ENCODE data around the gene TANGO6.

Gene TANGO6

DNA sequence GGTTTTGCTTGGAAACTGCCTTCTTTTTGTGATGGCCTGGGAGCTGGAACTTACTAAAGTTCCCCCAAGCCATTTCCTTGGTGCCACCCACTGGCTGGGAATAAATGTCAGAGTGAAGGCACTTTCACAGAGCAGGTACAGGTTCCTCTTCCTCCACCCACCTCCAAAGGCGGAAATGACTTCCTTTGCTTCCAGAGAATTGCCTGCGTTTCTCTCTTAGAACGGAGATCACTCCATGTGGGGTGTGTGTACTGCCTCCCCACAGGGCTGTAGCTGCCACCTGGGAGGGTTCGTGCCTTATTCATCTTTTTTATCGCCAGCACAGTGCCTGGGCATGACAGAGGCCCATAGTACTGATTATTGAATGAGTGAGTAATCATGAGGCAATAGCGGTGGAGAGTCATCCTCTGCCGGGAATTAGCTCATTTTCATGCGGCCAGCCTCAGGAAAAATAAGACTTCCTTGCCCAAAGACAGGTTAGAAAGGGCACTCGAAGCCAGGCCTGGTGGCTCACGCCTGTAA lies 229.9 kb downstream of the TANGO6 start:
- Histone ChIP-seq H3K9me3 (ENCODE audit: control insufficient read depth, low read depth, low read length) (no peaks in the 10 kb centered on the region), H3K27ac (ENCODE audit: low read length) (no peak overlapping the region), H3K4me1 (ENCODE audit: control insufficient read depth, low read depth, low read length) (peaks cover 34% of the 10 kb centered on the region), H3K36me3 (ENCODE audit: control insufficient read depth, low read depth, low read length) (no peaks in the 10 kb centered on the region), H3K9ac (ENCODE audit: low read length) (no peak overlapping the region), H3K4me3 (ENCODE audit: low read length) (no peak overlapping the region), H3K27me3 (ENCODE audit: control insufficient read depth, insufficient read depth, low read length) (no peaks in the 10 kb centered on the region)

DNA sequence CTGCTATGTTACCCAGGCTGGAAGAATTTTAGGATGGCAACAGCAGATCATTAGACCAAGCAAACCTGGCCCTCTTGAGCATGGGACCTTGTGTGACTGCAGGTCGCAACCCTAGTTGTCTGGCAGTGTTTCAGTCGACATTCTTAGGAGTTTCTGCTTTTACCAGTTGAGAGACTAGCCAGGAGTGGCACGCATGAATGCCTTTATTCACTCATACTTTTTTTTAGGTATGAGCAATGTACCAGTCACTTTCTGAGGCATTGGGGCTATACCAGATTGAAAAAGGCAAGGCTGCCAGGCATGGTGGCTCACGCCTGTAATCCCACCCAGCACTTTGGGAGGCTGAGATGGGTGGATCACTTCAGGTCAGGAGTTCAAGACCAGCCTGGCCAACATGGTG lies 233.9 kb downstream of the TANGO6 start:
- no peaks in the 10 kb centered on the region for H3K9me3 ChIP-seq (ENCODE audit: control insufficient read depth, low read depth, low read length)
- H3K36me3 ChIP-seq (ENCODE audit: control insufficient read depth, low read depth, low read length): no peaks in the 10 kb centered on the region
- peaks cover 27% of the 10 kb centered on the region for H3K4me1 ChIP-seq (ENCODE audit: control insufficient read depth, low read depth, low read length)
- H3K27me3 ChIP-seq (ENCODE audit: control insufficient read depth, insufficient read depth, low read length): no peaks in the 10 kb centered on the region
- H3K4me3 ChIP-seq (ENCODE audit: low read length): no peak overlapping the region
- no peak overlapping the region for H3K9ac ChIP-seq (ENCODE audit: low read length)
- H3K27ac ChIP-seq (ENCODE audit: low read length): no peak overlapping the region

- no peak overlapping the region for H3K9ac ChIP-seq (ENCODE audit: low read length)
- H3K27ac ChIP-seq (ENCODE audit: low read length): peak overlapping the region; percentile 29
- H3K27me3 ChIP-seq (ENCODE audit: control insufficient read depth, insufficient read depth, low read length): no peaks in the 10 kb centered on the region
- peaks cover 19% of the 10 kb centered on the region for H3K4me1 ChIP-seq (ENCODE audit: control insufficient read depth, low read depth, low read length)
- H3K4me3 ChIP-seq (ENCODE audit: low read length): peak overlapping the region; percentile 19
- H3K9me3 ChIP-seq (ENCODE audit: control insufficient read depth, low read depth, low read length): no peaks in the 10 kb centered on the region
- H3K36me3 ChIP-seq (ENCODE audit: control insufficient read depth, low read depth, low read length): no peaks in the 10 kb centered on the region
These were observed 234.7 kb downstream of the TANGO6 start for GRCh38 chr16:69078073-69078472.

- H3K4me3 ChIP-seq (ENCODE audit: low read length): no peak overlapping the region
- H3K27me3 ChIP-seq (ENCODE audit: control insufficient read depth, insufficient read depth, low read length): no peaks in the 10 kb centered on the region
- no peak overlapping the region for H3K27ac ChIP-seq (ENCODE audit: low read length)
- no peaks in the 10 kb centered on the region for H3K9me3 ChIP-seq (ENCODE audit: control insufficient read depth, low read depth, low read length)
- peaks cover 23% of the 10 kb centered on the region for H3K4me1 ChIP-seq (ENCODE audit: control insufficient read depth, low read depth, low read length)
- H3K36me3 ChIP-seq (ENCODE audit: control insufficient read depth, low read depth, low read length): no peaks in the 10 kb centered on the region
- H3K9ac ChIP-seq (ENCODE audit: low read length): no peak overlapping the region
These were observed 236.4 kb downstream of the TANGO6 start for GRCh38 chr16:69079697-69080096.

GRCh38 chr16:69083306-69083941 lies 240.1 kb downstream of the TANGO6 start:
- Histone ChIP-seq H3K4me1 (ENCODE audit: control insufficient read depth, low read depth, low read length) (peaks cover 10% of the 10 kb centered on the region), H3K27ac (ENCODE audit: low read length) (no peak overlapping the region), H3K4me3 (ENCODE audit: low read length) (no peak overlapping the region), H3K36me3 (ENCODE audit: control insufficient read depth, low read depth, low read length) (no peaks in the 10 kb centered on the region), H3K9ac (ENCODE audit: low read length) (no peak overlapping the region), H3K27me3 (ENCODE audit: control insufficient read depth, insufficient read depth, low read length) (no peaks in the 10 kb centered on the region), H3K9me3 (ENCODE audit: control insufficient read depth, low read depth, low read length) (no peaks in the 10 kb centered on the region)

GRCh38 chr16:69084289-69084688 lies 241.0 kb downstream of the TANGO6 start:
- Histone ChIP-seq H3K9me3 (ENCODE audit: control insufficient read depth, low read depth, low read length) (no peaks in the 10 kb centered on the region), H3K9ac (ENCODE audit: low read length) (no peak overlapping the region), H3K4me3 (ENCODE audit: low read length) (no peak overlapping the region), H3K4me1 (ENCODE audit: control insufficient read depth, low read depth, low read length) (peaks cover 13% of the 10 kb centered on the region), H3K27me3 (ENCODE audit: control insufficient read depth, insufficient read depth, low read length) (no peaks in the 10 kb centered on the region), H3K36me3 (ENCODE audit: control insufficient read depth, low read depth, low read length) (no peaks in the 10 kb centered on the region), H3K27ac (ENCODE audit: low read length) (no peak overlapping the region)

DNA sequence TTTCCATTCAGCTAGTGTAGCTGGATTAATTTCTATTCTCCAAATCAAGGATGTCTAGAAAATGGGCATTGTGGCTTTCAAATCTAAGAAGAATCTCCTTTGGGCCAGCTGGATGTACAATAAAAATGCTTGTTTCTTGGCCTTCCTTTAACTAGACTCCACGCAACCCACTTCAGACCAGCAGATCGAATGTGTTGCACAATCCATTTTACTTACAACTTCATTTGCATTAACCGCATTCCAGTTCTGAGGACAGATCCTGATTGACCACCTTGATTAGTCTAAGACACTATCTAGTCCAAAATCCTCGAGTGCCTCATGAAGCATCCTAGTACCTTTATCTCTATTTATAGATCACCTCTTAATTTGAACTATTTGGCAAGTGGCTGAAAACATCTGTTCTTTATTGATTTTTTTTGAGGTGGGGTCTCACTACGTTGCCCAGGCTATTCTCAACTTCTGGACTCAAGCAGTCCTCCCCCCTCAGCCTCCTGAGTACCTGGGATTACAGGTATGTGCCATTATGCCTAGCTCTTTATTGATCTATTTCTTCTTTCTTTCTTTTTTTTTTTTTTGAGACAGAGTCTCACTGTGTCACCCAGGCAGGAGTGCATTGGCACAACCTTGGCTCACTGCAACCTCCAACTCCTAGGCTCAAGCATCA lies 241.8 kb downstream of the TANGO6 start:
- Histone ChIP-seq H3K4me1 (ENCODE audit: control insufficient read depth, low read depth, low read length) (peaks cover 22% of the 10 kb centered on the region), H3K9me3 (ENCODE audit: control insufficient read depth, low read depth, low read length) (no peaks in the 10 kb centered on the region), H3K36me3 (ENCODE audit: control insufficient read depth, low read depth, low read length) (no peaks in the 10 kb centered on the region), H3K27me3 (ENCODE audit: control insufficient read depth, insufficient read depth, low read length) (no peaks in the 10 kb centered on the region), H3K9ac (ENCODE audit: low read length) (no peak overlapping the region), H3K4me3 (ENCODE audit: low read length) (no peak overlapping the region), H3K27ac (ENCODE audit: low read length) (no peak overlapping the region)

DNA sequence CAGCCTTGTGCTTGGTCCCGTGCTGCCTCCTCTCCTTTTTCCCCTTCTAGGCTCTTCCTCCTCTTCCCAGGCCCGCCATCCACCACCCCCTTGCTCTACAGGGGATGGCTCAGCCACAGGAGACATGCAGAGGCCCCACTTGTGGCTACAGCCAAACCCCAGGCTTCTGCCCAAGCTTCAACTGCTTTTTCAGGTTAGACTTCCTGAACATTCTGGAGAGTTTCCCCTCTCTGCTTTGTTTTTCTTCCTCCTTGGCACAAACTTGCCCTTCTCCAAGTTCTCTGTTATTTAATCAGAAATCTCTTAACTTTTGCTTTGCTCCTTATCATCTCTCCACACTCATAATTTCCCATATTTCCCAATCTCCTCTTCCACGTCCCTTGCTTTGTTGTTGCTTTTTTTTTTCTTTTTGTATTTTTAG lies 243.8 kb downstream of the TANGO6 start:
- peaks cover 23% of the 10 kb centered on the region for H3K4me1 ChIP-seq (ENCODE audit: control insufficient read depth, low read depth, low read length)
- H3K27ac ChIP-seq (ENCODE audit: low read length): no peak overlapping the region
- H3K36me3 ChIP-seq (ENCODE audit: control insufficient read depth, low read depth, low read length): no peaks in the 10 kb centered on the region
- H3K9me3 ChIP-seq (ENCODE audit: control insufficient read depth, low read depth, low read length): no peaks in the 10 kb centered on the region
- no peak overlapping the region for H3K4me3 ChIP-seq (ENCODE audit: low read length)
- no peaks in the 10 kb centered on the region for H3K27me3 ChIP-seq (ENCODE audit: control insufficient read depth, insufficient read depth, low read length)
- no peak overlapping the region for H3K9ac ChIP-seq (ENCODE audit: low read length)

DNA sequence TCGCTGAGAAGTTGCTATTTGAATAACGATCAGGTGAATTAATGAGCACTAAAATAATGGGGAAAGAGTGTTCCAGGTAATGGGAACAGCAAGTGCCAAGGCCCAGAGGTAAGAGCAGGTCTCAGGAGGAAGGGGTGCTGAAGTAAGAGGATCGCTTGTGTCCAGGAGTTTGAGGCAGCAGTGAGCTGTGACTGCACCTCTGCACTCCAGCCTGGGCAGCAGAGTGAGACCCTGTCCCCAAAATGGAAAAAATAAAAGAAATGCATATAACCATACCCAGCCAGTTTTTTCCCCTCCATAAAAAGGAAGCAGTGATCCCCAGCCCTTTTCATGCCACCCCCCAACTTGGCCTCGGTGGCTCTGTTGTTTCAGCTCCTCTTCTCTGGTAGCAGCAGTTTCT lies 245.4 kb downstream of the TANGO6 start:
- Histone ChIP-seq H3K27ac (ENCODE audit: low read length) (no peak overlapping the region), H3K4me3 (ENCODE audit: low read length) (no peak overlapping the region), H3K36me3 (ENCODE audit: control insufficient read depth, low read depth, low read length) (no peaks in the 10 kb centered on the region), H3K9me3 (ENCODE audit: control insufficient read depth, low read depth, low read length) (no peaks in the 10 kb centered on the region), H3K27me3 (ENCODE audit: control insufficient read depth, insufficient read depth, low read length) (no peaks in the 10 kb centered on the region), H3K4me1 (ENCODE audit: control insufficient read depth, low read depth, low read length) (peaks cover 22% of the 10 kb centered on the region), H3K9ac (ENCODE audit: low read length) (no peak overlapping the region)

DNA sequence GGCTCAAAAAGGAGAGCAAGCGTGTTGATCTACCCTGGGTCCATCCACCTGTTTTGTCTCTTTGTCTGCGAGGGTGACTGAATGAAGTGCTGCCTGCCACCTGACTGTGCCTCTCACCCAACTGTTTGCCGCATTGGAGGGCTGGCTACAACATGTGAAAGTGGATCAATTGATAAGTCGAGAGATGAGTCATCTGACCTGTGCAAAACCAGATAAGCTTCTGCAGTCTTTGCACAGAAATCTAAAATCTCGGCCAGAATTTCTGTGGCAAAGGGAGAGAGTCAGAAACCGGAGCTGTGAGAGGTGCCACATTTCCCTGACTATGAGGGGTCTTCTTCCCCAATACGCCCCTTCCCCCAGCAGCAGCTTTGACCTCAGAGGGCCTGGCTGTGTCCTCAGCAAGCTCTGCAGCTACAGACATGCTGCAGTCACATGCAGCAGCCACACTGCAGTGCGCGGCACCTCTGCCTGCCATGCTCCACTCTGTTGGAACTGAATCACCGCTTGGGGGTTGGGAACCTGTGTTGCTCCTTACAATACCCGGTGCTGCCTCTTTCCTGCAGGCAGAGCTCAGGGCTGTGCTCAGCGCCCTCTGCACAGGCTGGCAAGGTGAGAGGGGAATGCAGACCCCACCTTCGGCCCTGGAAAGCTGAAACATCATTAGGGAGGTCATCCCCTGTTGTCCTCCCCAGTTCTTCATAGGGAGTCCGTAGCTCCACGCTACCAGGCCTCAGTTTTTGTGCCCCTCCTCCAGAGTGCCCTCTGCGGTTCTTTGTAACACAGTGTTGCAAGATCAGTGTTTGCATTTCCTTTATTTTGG lies 246.0 kb downstream of the TANGO6 start:
- H3K27ac ChIP-seq (ENCODE audit: low read length): peak overlapping the region; percentile 2

GRCh38 chr16:69093974-69094373 lies 250.6 kb downstream of the TANGO6 start:
- Histone ChIP-seq H3K4me1 (ENCODE audit: control insufficient read depth, low read depth, low read length) (peaks cover 26% of the 10 kb centered on the region), H3K27me3 (ENCODE audit: control insufficient read depth, insufficient read depth, low read length) (no peaks in the 10 kb centered on the region), H3K4me3 (ENCODE audit: low read length) (no peak overlapping the region), H3K9me3 (ENCODE audit: control insufficient read depth, low read depth, low read length) (no peaks in the 10 kb centered on the region), H3K27ac (ENCODE audit: low read length) (no peak overlapping the region), H3K9ac (ENCODE audit: low read length) (no peak overlapping the region), H3K36me3 (ENCODE audit: control insufficient read depth, low read depth, low read length) (no peaks in the 10 kb centered on the region)

More for the DNA sequence above, 246.0 kb downstream of the TANGO6 start:
- Histone ChIP-seq H3K27me3 (ENCODE audit: control insufficient read depth, insufficient read depth, low read length) (no peaks in the 10 kb centered on the region), H3K9me3 (ENCODE audit: control insufficient read depth, low read depth, low read length) (no peaks in the 10 kb centered on the region), H3K4me3 (ENCODE audit: low read length) (no peak overlapping the region), H3K36me3 (ENCODE audit: control insufficient read depth, low read depth, low read length) (no peaks in the 10 kb centered on the region), H3K4me1 (ENCODE audit: control insufficient read depth, low read depth, low read length) (peaks cover 20% of the 10 kb centered on the region), H3K9ac (ENCODE audit: low read length) (no peak overlapping the region)

Data from iPS-18a (cell line).